ENCODE results near the gene POR. TPM values are rescaled to one million over a fixed set of nuclear protein-coding genes. Genes with fewer than 3 reads are reported as not detected.
"Not testable (repeated sequence)": the region's sequence is repeated elsewhere in the genome, so short reads cannot be mapped to it uniquely, and the experiment has no call there.

POR gene
- polyA plus RNA-seq, 1 donor from 2014 or later: 61.2 TPM

- peak overlapping the region; percentile 61 for H3K9ac ChIP-seq (ENCODE audit: low read length)
- H3F3A ChIP-seq (ENCODE audit: insufficient read depth, low read length, poor library complexity, severe bottlenecking): no peaks in the 10 kb centered on the region
- peak overlapping the region; percentile 48 for H3K4me2 ChIP-seq (ENCODE audit: low read length)
- H3K4me3 ChIP-seq (ENCODE audit: low read length): peak overlapping the region; percentile 17
- TF ChIP-seq REST (IDR thresholded peaks at IDR 0.05; ENCODE audit: borderline replicate concordance) (peak; percentile 88), POLR2AphosphoS5 (IDR thresholded peaks at IDR 0.05) (peak; percentile 79), SMC3 (conservative IDR thresholded peaks at IDR 0.05; ENCODE audit: poor library complexity) (peak; percentile 60), TAF1 (IDR thresholded peaks at IDR 0.05; ENCODE audit: low read depth) (no peak), MXI1 (conservative IDR thresholded peaks at IDR 0.05; ENCODE audit: poor library complexity, severe bottlenecking) (no peak), CTCF (IDR thresholded peaks at IDR 0.05; ENCODE audit: poor library complexity, severe bottlenecking) (peak; percentile 23), EZH2 (IDR thresholded peaks at IDR 0.05; ENCODE audit: borderline replicate concordance, insufficient read depth, low read length, poor library complexity, severe bottlenecking) (no peak), RAD21 (conservative IDR thresholded peaks at IDR 0.05) (peak; percentile 43), EP300 (conservative IDR thresholded peaks at IDR 0.05; ENCODE audit: poor library complexity, severe bottlenecking) (peak; percentile 71)
- H3K9me3 ChIP-seq (ENCODE audit: low read length): no peaks in the 10 kb centered on the region
- no peaks in the 10 kb centered on the region for H3K36me3 ChIP-seq (ENCODE audit: insufficient read depth, low read length)
- peak overlapping the region; percentile 92 for H2AFZ ChIP-seq (ENCODE audit: low read depth, low read length)
- H4K20me1 ChIP-seq (ENCODE audit: insufficient read depth): no peaks in the 10 kb centered on the region
- no peaks in the 10 kb centered on the region for H3K79me2 ChIP-seq (replicated peaks; ENCODE audit: insufficient read depth, low read length)
- no peaks in the 10 kb centered on the region for H3K27me3 ChIP-seq (ENCODE audit: insufficient read depth, low read depth, low read length)
- peak overlapping the region; percentile 89 for H3K27ac ChIP-seq (ENCODE audit: low read length)
- H3K9me2 ChIP-seq (ENCODE audit: insufficient read depth, low read length): no peaks in the 10 kb centered on the region
These were observed 9.0 kb upstream of the POR start for GRCh38 chr7:75905785-75906604.

GRCh38 chr7:75906991-75907667 lies 7.8 kb upstream of the POR start:
- no peaks in the 10 kb centered on the region for H3K9me3 ChIP-seq (ENCODE audit: low read length)
- TF ChIP-seq EZH2 (IDR thresholded peaks at IDR 0.05; ENCODE audit: borderline replicate concordance, insufficient read depth, low read length, poor library complexity, severe bottlenecking): no peak
- no peak overlapping the region for H3K27ac ChIP-seq (ENCODE audit: low read length)
- no peaks in the 10 kb centered on the region for H3F3A ChIP-seq (ENCODE audit: insufficient read depth, low read length, poor library complexity, severe bottlenecking)
- no peaks in the 10 kb centered on the region for H4K20me1 ChIP-seq (ENCODE audit: insufficient read depth)
- no peak overlapping the region for H3K4me3 ChIP-seq (ENCODE audit: low read length)
- H3K4me2 ChIP-seq (ENCODE audit: low read length): no peak overlapping the region
- no peaks in the 10 kb centered on the region for H3K79me2 ChIP-seq (replicated peaks; ENCODE audit: insufficient read depth, low read length)
- no peak overlapping the region for H2AFZ ChIP-seq (ENCODE audit: low read depth, low read length)
- no peak overlapping the region for H3K9ac ChIP-seq (ENCODE audit: low read length)
- H3K9me2 ChIP-seq (ENCODE audit: insufficient read depth, low read length): no peaks in the 10 kb centered on the region
- H3K36me3 ChIP-seq (ENCODE audit: insufficient read depth, low read length): no peaks in the 10 kb centered on the region
- H3K27me3 ChIP-seq (ENCODE audit: insufficient read depth, low read depth, low read length): no peaks in the 10 kb centered on the region

- H3K27ac ChIP-seq (ENCODE audit: low read length); H3K36me3 ChIP-seq (ENCODE audit: insufficient read depth, low read length); H3K9me2 ChIP-seq (ENCODE audit: insufficient read depth, low read length); H3K4me2 ChIP-seq (ENCODE audit: low read length); H4K20me1 ChIP-seq (ENCODE audit: insufficient read depth); H3K9ac ChIP-seq (ENCODE audit: low read length); H2AFZ ChIP-seq (ENCODE audit: low read depth, low read length); H3K9me3 ChIP-seq (ENCODE audit: low read length); H3K4me3 ChIP-seq (ENCODE audit: low read length); H3K79me2 ChIP-seq (replicated peaks; ENCODE audit: insufficient read depth, low read length); H3K27me3 ChIP-seq (ENCODE audit: insufficient read depth, low read depth, low read length); H3F3A ChIP-seq (ENCODE audit: insufficient read depth, low read length, poor library complexity, severe bottlenecking): not testable (repeated sequence)
These were observed 7.3 kb upstream of the POR start for GRCh38 chr7:75907668-75908039.

Data from neural cell (in vitro differentiated cells).